Suprapubic skin (tissue), 4 donors: ENCODE measurements around the gene ACTBL2. TPM values are rescaled to one million over a fixed set of nuclear protein-coding genes. Genes with fewer than 3 reads are reported as not detected.

Source experiments
- DNase-seq, 2 donors: peaks; one replicate each; pipeline ENCODE4 v3.0.0-alpha.2; 2019; ENCODE audit warnings: low spot score in 2 of 2
- H3K27ac ChIP-seq: fragments of 200-600 bp; sonication (generic); one replicate; pipeline ENCODE4 v1.5.1; 2019
- H3K27me3 ChIP-seq: fragments of 200-600 bp; sonication (generic); one replicate; pipeline ENCODE4 v1.5.1; 2019
- H3K36me3 ChIP-seq: fragments of 200-600 bp; sonication (generic); one replicate; pipeline ENCODE4 v1.5.1; 2019
- H3K4me1 ChIP-seq: fragments of 200-600 bp; sonication (generic); one replicate; pipeline ENCODE4 v1.5.1; 2019
- H3K4me3 ChIP-seq: fragments of 200-600 bp; sonication (generic); one replicate; pipeline ENCODE4 v1.5.1; 2019; ENCODE audit warnings: mild to moderate bottlenecking
- H3K9me3 ChIP-seq: fragments of 200-600 bp; sonication (generic); one replicate; pipeline ENCODE4 v1.5.1; 2019
- EP300 ChIP-seq: sonication (generic); formaldehyde crosslinking; IDR thresholded peaks from one replicate; pipeline ENCODE4 v1.6.1; 2017; ENCODE audit warnings: antibody characterized with exemption
- POLR2A ChIP-seq, 2 donors: fragments of 450-650 bp; IDR thresholded peaks; one replicate each; pipeline ENCODE4 v1.6.1; 2017; ENCODE audit warnings: antibody characterized with exemption in 2 of 2, mild to moderate bottlenecking in 2 of 2, moderate library complexity in 2 of 2
- POLR2AphosphoS5 ChIP-seq, 3 donors: sonication (generic); formaldehyde crosslinking; IDR thresholded peaks; one replicate each; pipeline ENCODE4 v1.6.1; 2017; ENCODE audit warnings: antibody characterized with exemption in 3 of 3
- WGBS: methylation state at CpG from one replicate; pipeline ENCODE4 v1.1.5; 2018; 5-methylcytosine and 5-hydroxymethylcytosine counted together
- total RNA-seq, 4 donors: library from RNA; depleted of rRNA; stranded (reverse); fragments of >200 nt; gene quantifications; one replicate each; pipeline ENCODE4 v1.1.0, GENCODE V29; 2016
- TF ChIP-seq, protein P1 (sequence below), 2 donors: fragments of 200-600 bp in 1 of 2; fragments of 450-650 bp in 1 of 2; sonication (generic) in 1 of 2; IDR thresholded peaks; one replicate each; pipeline ENCODE4 v1.5.1; 2016 to 2019; ENCODE audit warnings: antibody characterized with exemption in 2 of 2, mild to moderate bottlenecking in 1 of 2, moderate library complexity in 1 of 2

The ACTBL2 gene
- total RNA-seq, 4 donors from 2014 or later = 1.0 to 4.8 (median 1.6) TPM; not detected in 1

DNA sequence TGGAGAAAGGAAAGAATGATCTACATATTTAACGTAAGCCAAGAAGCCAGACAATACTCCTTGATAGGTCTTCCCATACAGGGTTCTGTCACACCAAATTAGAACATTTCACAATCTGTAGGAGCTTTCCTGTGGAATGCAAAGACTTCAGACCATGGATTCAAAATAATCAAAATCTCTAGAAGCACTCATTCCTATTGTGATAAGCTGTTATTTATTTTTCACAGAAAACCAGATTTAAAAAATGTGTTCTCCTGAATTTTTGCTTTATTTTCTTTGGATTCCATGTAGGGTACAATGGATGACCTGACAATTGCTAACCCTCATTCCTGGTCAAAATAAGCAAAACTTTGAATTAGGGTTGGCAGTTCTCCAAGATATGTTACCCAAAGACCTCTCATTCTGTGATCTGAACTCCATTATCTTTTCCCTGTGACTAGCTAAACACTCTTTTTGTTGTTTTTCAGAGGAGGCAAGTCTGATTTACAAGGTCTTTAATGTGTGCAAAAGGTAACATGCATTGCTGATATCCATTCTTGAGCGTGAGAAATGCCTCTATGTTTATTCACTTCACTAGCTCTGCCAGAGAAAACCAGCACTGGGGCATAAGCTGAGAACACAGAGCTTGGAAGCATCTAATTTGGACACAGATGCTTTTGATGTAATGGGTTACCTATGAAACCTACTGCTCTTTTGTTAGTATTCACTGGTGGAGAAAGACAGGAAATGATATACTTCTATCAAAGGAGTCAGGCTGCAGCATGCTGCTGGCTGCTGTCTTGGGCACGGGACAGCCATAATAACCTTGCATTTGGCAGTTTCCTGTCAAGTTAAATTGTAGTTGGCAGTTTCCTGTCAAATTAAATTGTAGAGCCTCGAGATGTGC is 31.4 kb downstream of the ACTBL2 start:
- DNase-seq = no peak
- Histone ChIP-seq H3K4me1 (peaks cover 26% of the 10 kb centered on the region), H3K27me3 (no peaks in the 10 kb centered on the region), H3K27ac (no peak overlapping the region), H3K4me3 (no peak overlapping the region), H3K36me3 (no peaks in the 10 kb centered on the region), H3K9me3 (no peaks in the 10 kb centered on the region)
- TF ChIP-seq POLR2AphosphoS5 (IDR thresholded peaks at IDR 0.05) = no peak
- TF ChIP-seq, protein P1, sequence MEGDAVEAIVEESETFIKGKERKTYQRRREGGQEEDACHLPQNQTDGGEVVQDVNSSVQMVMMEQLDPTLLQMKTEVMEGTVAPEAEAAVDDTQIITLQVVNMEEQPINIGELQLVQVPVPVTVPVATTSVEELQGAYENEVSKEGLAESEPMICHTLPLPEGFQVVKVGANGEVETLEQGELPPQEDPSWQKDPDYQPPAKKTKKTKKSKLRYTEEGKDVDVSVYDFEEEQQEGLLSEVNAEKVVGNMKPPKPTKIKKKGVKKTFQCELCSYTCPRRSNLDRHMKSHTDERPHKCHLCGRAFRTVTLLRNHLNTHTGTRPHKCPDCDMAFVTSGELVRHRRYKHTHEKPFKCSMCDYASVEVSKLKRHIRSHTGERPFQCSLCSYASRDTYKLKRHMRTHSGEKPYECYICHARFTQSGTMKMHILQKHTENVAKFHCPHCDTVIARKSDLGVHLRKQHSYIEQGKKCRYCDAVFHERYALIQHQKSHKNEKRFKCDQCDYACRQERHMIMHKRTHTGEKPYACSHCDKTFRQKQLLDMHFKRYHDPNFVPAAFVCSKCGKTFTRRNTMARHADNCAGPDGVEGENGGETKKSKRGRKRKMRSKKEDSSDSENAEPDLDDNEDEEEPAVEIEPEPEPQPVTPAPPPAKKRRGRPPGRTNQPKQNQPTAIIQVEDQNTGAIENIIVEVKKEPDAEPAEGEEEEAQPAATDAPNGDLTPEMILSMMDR (IDR thresholded peaks at IDR 0.05) = no peak
- no peak for TF ChIP-seq POLR2A (IDR thresholded peaks at IDR 0.05)
- no peak for TF ChIP-seq EP300
- WGBS = 50% methylated on average over 4 of the region's 4 CpGs

DNA sequence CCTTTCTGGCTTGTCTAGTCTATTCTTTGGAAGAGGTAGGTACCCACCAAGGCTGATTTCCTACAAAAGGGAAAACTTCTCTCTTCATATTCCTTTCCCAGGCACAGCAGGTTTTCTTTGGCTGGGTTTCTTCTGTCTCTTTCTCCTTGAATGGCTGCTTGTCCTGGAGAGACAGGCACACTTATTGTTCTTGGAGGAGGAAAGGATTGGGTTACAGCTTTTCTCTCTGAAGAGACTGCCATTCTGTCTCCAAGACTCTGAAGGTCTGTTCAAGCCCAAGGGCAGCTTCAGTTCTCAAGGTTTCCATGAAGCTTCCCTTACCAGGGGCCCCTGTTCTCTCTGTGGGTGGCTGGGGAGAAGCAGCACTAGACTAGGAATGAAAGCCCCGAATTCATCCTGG is 33.9 kb downstream of the ACTBL2 start:
- Histone ChIP-seq H3K27me3 (no peaks in the 10 kb centered on the region), H3K9me3 (no peaks in the 10 kb centered on the region), H3K4me1 (peaks cover 25% of the 10 kb centered on the region), H3K27ac (no peak overlapping the region), H3K4me3 (no peak overlapping the region), H3K36me3 (no peaks in the 10 kb centered on the region)
- WGBS = 85% methylated on average over 1 of the region's 1 CpG
- no peak for DNase-seq
- TF ChIP-seq, protein P1 (IDR thresholded peaks at IDR 0.05) = no peak
- TF ChIP-seq EP300 (no peak), POLR2AphosphoS5 (IDR thresholded peaks at IDR 0.05) (no peak), POLR2A (IDR thresholded peaks at IDR 0.05) (no peak)

DNA sequence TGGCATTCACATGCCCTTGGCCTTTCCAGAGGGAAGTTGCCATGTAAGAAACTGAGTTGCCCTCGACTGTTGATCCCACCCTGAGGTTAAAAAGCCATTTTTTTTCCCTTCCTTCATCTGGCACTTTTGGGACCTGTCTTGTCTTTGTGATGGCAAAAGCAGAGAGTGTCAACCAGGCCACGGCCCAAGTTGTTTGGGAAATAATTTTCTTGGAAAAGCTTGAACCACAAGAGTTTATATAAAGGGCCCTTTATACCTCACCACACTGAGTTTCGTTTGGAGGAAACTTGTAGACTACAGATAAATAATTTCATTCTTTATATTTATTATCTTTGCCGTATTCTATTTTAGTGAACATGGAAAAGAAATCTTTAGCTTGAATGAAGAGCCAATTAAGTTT is 34.3 kb downstream of the ACTBL2 start:
- Histone ChIP-seq H3K4me1 (peaks cover 21% of the 10 kb centered on the region), H3K4me3 (no peak overlapping the region), H3K9me3 (no peaks in the 10 kb centered on the region), H3K36me3 (no peaks in the 10 kb centered on the region), H3K27me3 (no peaks in the 10 kb centered on the region), H3K27ac (no peak overlapping the region)
- WGBS = 75% methylated on average over 4 of the region's 4 CpGs
- DNase-seq = no peak
- no peak for TF ChIP-seq POLR2A (IDR thresholded peaks at IDR 0.05)
- no peak for TF ChIP-seq EP300

DNA sequence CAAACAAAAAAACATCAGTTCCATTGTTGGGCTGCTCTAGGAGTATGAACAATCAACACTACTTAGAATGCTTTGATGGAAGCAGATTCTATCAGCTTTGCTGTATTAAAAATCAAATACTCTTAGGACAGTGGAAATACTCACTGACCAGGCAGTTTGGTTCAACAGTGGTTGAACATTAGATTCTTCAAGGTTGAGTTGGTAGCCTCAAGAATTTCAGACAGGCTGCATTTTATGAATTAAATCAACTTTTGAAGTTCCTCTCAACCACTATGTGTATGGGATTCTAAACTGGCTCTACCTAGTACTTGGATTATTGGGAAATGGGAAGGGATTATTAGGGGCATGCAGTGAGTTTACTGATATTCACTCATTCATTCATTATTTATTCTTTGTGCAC is 35.0 kb downstream of the ACTBL2 start:
- DNase-seq = no peak
- no peak overlapping the region for H3K27ac ChIP-seq
- no peak for TF ChIP-seq POLR2AphosphoS5 (IDR thresholded peaks at IDR 0.05)
- TF ChIP-seq POLR2A (IDR thresholded peaks at IDR 0.05) = no peak
- TF ChIP-seq, protein P1 (IDR thresholded peaks at IDR 0.05) = no peak
- no peak for TF ChIP-seq EP300
- H3K4me3 ChIP-seq = no peak overlapping the region
- H3K27me3 ChIP-seq = no peaks in the 10 kb centered on the region
- no peaks in the 10 kb centered on the region for H3K36me3 ChIP-seq
- no peaks in the 10 kb centered on the region for H3K9me3 ChIP-seq
- H3K4me1 ChIP-seq = peaks cover 18% of the 10 kb centered on the region

DNA sequence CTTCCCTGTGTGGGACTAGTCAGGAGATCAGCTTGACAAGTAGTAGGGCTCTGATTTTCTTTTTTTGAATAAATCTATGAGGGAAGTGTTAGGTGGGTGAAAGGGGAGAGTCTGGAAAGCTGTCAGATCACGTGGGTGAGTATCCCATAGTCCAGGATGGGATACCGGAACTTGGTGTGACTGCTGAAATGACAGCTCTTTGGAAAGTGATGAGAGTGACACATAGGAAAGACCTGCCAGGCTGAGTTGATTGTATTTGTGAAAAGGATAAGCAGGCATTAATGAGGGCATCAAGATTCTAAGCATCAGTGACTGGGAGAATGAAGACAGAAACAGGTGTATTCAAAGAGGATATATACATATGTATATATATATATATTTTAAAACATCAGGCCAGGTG is 35.6 kb downstream of the ACTBL2 start:
- no peak overlapping the region for H3K27ac ChIP-seq
- WGBS = 96% methylated on average over 2 of the region's 2 CpGs
- no peak overlapping the region for H3K4me3 ChIP-seq
- no peaks in the 10 kb centered on the region for H3K36me3 ChIP-seq
- DNase-seq = no peak
- peaks cover 18% of the 10 kb centered on the region for H3K4me1 ChIP-seq
- TF ChIP-seq, protein P1 (IDR thresholded peaks at IDR 0.05) = no peak
- TF ChIP-seq POLR2AphosphoS5 (IDR thresholded peaks at IDR 0.05) (no peak), POLR2A (IDR thresholded peaks at IDR 0.05) (no peak), EP300 (no peak)
- H3K9me3 ChIP-seq = no peaks in the 10 kb centered on the region
- no peaks in the 10 kb centered on the region for H3K27me3 ChIP-seq
